ENCODE results near the gene ABCC5. TPM values are rescaled to one million over a fixed set of nuclear protein-coding genes. Genes with fewer than 3 reads are reported as not detected.

The ABCC5 gene
- total and polyA plus RNA-seq, 7 donors, result 24.5 to 94.2 (median 59.6) TPM

GRCh38 chr3:183892610-183893214 lies 125.0 kb downstream of the ABCC5 start:
- DNase-seq (no peak), ATAC-seq (no peak)
- TF ChIP-seq CTCF (IDR thresholded peaks at IDR 0.05), result no peak
- Histone ChIP-seq H3K27ac (no peak overlapping the region), H3K36me3 (ENCODE audit: insufficient read depth in 1 of 2, low read depth in 1 of 2) (no peaks in the 10 kb centered on the region), H3K27me3 (ENCODE audit: insufficient read depth in 3 of 3, low read length in 2 of 3) (no peaks in the 10 kb centered on the region), H3K4me3 (no peak overlapping the region), H3K9me3 (no peaks in the 10 kb centered on the region), H3K4me1 (no peaks in the 10 kb centered on the region)
- WGBS, 3 donors, result 63 to 72% (median 69%) methylated on average over 9 of the region's 9 CpGs
- intact Hi-C loops (cut with DNase I), result loop anchor here (10.0 kb wide), 3 partner anchors 252 to 392 kb away; no protein-coding TSS in a partner anchor

GRCh38 chr3:183885766-183886165 lies 131.9 kb downstream of the ABCC5 start:
- no peaks in the 10 kb centered on the region for H3K36me3 ChIP-seq (ENCODE audit: insufficient read depth in 1 of 2, low read depth in 1 of 2)
- WGBS, 3 donors, result 88 to 94% (median 93%) methylated on average over 10 of the region's 10 CpGs
- H3K27me3 ChIP-seq (ENCODE audit: insufficient read depth in 3 of 3, low read length in 2 of 3), result no peaks in the 10 kb centered on the region
- TF ChIP-seq CTCF (IDR thresholded peaks at IDR 0.05), result no peak
- no peaks in the 10 kb centered on the region for H3K9me3 ChIP-seq
- H3K27ac ChIP-seq, result no peak overlapping the region
- H3K4me1 ChIP-seq, result peaks cover 18% of the 10 kb centered on the region
- DNase-seq, result no peak
- ATAC-seq, result no peak
- intact Hi-C loops (cut with DNase I), result no loop called here
- no peak overlapping the region for H3K4me3 ChIP-seq

DNA sequence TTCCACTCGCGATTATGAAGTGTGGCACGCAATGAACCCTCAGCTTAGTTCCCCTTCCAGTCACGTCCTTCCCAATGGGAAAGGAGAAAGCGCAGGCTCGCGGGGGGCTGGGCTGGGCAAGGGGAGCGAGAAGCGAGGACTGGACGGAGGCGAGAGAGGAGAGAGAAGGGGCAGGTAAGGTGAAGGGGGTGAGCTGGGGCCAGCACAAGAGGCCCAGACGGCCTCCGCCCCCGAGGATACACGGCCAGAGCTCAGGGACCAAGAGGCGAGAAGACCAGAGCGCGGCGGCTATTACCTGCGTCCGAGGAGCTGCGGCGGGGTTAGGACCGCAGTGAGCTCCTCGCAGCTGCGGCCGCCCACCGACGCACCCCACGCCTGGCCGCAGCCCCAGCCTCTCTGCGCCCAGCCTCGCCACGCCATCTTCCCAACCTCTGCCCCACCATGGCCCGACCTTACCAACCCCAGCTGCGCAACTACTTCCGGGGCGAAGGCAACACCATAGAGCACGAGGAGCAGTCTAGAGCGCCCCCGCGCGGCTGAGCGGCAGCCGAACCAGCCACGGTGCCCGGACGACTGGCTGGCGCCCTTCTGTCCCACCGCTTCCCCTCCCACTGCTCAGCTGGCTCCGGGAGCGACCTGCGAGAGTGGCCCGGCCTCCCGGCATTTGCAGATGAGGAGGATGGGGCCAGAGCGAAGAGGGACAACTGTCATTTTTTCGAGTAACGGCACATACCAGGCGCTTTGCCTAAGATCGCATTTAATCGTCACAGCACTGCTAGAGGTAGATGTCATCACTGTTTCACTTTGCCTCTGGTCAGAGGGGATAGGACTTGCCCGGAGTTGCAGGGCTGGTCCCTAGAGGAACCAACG lies 133.0 kb downstream of the ABCC5 start, which contains the start of gene PARL:
Gene PARL (minus strand): TSS at position 454 of the 870 bp plus-strand sequence. CDS start 34 bp downstream, at position 420.
- no peaks in the 10 kb centered on the region for H3K9me3 ChIP-seq
- H3K36me3 ChIP-seq (ENCODE audit: insufficient read depth in 1 of 2, low read depth in 1 of 2), result no peaks in the 10 kb centered on the region
- WGBS, 3 donors, result 0% methylated on average over 47 to 63 of the region's 63 CpGs
- DNase-seq, result peak; percentile 97 to 99
- peak; percentile 100 for ATAC-seq
- H3K4me3 ChIP-seq, result peak within 1 kb of the TSS; percentile 91
- TF ChIP-seq CTCF (IDR thresholded peaks at IDR 0.05), result peak; percentile 93
- no peaks in the 10 kb centered on the region for H3K27me3 ChIP-seq (ENCODE audit: insufficient read depth in 3 of 3, low read length in 2 of 3)
- H3K4me1 ChIP-seq, result peaks cover 18% of the 10 kb centered on the region
- intact Hi-C loops (cut with DNase I), result loop anchor here in 1 of 2 donors (5.0 kb wide), 1 partner anchor 57 kb away; the partner anchor contains the start of gene MAP6D1
- peak within 1 kb of the TSS; percentile 82 for H3K27ac ChIP-seq

DNA sequence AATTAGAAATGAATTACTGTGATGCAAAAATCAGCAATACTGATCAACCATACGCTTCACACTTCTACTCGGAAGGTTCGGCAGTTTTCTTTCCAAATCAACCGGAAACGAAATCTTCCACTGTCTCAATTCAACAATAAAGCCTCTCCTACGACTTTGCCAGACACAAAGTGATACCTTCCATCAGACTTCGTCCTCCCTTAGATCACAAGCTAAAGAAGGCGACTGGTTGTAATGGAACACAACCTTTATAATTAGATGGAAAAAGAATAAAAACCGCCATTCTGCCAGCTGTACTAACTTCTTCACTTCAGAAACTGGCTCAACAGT lies 133.6 kb downstream of the ABCC5 start:
- H3K36me3 ChIP-seq (ENCODE audit: insufficient read depth in 1 of 2, low read depth in 1 of 2), result no peaks in the 10 kb centered on the region
- intact Hi-C loops (cut with DNase I), result loop anchor here in 1 of 2 donors (5.0 kb wide), 1 partner anchor 57 kb away; the partner anchor contains the start of gene MAP6D1
- H3K27me3 ChIP-seq (ENCODE audit: insufficient read depth in 3 of 3, low read length in 2 of 3), result no peaks in the 10 kb centered on the region
- DNase-seq (no peak), ATAC-seq (peak in 1 of 4 donors; percentile 2)
- H3K9me3 ChIP-seq, result no peaks in the 10 kb centered on the region
- peak overlapping the region; percentile 82 for H3K27ac ChIP-seq
- 1 to 2% (median 2%) methylated on average over 9 of the region's 9 CpGs for WGBS, 3 donors
- TF ChIP-seq CTCF (IDR thresholded peaks at IDR 0.05), result no peak
- H3K4me3 ChIP-seq, result peak overlapping the region; percentile 91
- H3K4me1 ChIP-seq, result peaks cover 18% of the 10 kb centered on the region
